ENCODE data around the gene SALL3. TPM values are rescaled to one million over a fixed set of nuclear protein-coding genes. Genes with fewer than 3 reads are reported as not detected.
"Not testable (repeated sequence)": the region's sequence is repeated elsewhere in the genome, so short reads cannot be mapped to it uniquely, and the experiment has no call there.

SALL3 gene
- total RNA-seq, 4 donors from 2014 or later = 0.12 TPM; not detected in 3

DNA sequence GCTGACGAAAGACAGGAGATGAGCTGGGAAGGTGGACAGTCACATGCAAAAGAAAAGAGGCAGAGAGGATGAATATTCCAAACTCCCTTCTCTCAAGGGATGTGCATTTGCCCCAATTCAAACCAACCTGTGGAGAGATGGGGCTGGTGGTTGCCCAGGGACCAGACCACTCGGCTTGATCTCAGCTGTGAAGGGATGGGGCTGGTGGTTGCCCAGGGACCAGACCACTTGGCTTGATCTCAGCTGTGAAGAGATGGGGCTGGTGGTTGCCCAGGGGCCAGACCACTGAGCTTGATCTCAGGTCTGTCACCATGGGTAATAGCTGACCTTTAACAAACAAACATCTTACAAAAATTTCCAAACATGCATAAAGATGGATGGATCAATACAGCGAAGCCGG lies 42.5 kb upstream of the SALL3 start:
- ATAC-seq (ENCODE audit: low FRiP score) = no peak
- no peak for DNase-seq (ENCODE audit: low spot score)
- TF ChIP-seq, protein P1, sequence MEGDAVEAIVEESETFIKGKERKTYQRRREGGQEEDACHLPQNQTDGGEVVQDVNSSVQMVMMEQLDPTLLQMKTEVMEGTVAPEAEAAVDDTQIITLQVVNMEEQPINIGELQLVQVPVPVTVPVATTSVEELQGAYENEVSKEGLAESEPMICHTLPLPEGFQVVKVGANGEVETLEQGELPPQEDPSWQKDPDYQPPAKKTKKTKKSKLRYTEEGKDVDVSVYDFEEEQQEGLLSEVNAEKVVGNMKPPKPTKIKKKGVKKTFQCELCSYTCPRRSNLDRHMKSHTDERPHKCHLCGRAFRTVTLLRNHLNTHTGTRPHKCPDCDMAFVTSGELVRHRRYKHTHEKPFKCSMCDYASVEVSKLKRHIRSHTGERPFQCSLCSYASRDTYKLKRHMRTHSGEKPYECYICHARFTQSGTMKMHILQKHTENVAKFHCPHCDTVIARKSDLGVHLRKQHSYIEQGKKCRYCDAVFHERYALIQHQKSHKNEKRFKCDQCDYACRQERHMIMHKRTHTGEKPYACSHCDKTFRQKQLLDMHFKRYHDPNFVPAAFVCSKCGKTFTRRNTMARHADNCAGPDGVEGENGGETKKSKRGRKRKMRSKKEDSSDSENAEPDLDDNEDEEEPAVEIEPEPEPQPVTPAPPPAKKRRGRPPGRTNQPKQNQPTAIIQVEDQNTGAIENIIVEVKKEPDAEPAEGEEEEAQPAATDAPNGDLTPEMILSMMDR (IDR thresholded peaks at IDR 0.05) = no peak

DNA sequence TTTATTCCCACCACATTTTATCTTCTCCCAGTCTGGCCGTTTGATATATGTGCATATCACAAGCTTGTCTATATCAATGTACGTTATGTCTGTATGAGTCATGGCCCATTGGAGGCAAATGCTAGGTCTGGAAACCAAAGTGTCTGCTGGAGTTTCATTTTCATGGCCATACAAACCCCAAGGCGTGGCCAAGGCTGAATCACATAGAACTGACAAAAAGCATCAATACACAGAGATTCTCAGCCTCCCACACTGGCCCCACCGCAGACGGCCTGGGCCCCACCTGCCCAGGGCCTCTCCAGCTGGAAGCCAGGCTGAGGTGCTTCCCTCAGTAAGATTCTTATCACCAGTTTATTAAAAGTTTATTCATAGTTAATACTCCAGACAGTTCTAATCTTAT lies 40.5 kb upstream of the SALL3 start:
- DNase-seq (ENCODE audit: low spot score) (no peak), ATAC-seq (ENCODE audit: low FRiP score) (no peak)
- TF ChIP-seq, protein P1 (IDR thresholded peaks at IDR 0.05) = no peak

DNA sequence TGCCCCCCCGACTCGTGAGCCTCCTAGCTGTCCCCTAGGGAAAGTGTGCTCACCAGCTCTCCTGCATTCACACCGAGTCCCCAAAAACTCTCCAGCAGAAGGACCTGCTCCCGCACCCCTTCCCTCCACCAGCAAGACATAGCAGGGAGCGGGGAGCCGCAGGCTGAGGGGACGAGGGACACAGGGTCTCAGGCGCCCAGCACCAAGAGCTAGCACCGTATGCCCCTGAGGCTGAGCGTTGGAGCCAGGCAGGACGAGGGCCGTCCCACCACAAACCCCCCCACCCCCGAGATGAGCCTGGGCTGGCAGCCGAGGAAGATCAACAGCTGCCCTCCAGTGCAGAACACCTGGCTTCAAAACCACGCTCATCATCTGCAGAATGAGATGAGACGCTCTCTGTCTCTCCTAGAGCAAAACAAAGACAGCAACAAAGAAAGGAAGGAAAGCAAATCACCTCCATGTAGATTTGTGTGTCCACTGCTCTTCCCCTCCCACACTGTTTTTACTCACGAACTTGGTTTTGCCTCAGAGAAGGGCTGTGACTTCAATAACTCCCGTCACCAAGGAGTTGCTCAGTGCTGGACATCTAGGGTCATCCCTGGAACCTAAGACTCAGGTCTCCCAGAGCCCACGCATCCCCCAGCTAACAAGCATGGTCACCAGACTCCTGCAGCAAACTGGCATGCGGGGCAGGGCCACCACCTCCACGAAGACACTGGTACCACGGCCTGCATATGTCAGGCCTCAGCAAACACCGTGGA lies 39.7 kb upstream of the SALL3 start:
- TF ChIP-seq, protein P1 (IDR thresholded peaks at IDR 0.05) = no peak
- DNase-seq (ENCODE audit: low spot score) = no peak
- ATAC-seq (ENCODE audit: low FRiP score) = no peak

DNA sequence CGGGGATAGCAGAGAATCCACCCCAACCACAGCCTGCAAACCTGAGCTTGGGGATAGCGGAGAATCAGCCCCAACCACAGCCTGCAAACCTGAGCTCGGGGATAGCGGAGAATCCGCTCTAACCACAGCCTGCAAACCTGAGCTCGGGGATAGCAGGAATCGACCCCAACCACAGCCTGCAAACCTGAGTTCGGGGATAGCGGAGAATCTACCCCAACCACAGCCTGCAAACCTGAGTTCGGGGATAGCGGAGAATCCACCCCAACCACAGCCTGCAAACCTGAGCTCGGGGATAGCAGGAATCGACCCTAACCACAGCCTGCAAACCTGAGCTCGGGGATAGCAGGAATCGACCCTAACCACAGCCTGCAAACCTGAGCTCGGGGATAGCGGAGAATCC lies 37.4 kb upstream of the SALL3 start:
- not testable (repeated sequence) for ATAC-seq (ENCODE audit: low FRiP score); DNase-seq (ENCODE audit: low spot score)

DNA sequence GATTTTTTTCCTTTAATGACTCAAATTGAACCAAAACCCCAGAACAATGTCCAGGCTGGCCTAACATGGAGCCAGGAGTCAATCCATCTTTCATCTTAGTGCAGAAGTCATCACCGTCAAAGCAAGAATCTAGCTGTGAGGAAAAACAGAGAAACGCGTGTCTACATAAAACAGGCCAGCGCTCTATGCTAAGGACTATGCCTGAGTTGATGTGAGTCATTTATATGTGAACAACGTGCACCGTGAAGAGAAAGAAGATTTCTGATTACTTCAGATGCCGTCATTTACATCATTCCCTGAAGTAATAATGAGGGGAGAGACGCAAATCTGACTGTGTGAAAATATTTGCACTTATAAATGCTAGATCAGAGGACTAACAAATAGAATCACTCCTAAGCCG lies 34.0 kb upstream of the SALL3 start:
- TF ChIP-seq, protein P1 (IDR thresholded peaks at IDR 0.05) = no peak
- DNase-seq (ENCODE audit: low spot score) (no peak), ATAC-seq (ENCODE audit: low FRiP score) (no peak)

DNA sequence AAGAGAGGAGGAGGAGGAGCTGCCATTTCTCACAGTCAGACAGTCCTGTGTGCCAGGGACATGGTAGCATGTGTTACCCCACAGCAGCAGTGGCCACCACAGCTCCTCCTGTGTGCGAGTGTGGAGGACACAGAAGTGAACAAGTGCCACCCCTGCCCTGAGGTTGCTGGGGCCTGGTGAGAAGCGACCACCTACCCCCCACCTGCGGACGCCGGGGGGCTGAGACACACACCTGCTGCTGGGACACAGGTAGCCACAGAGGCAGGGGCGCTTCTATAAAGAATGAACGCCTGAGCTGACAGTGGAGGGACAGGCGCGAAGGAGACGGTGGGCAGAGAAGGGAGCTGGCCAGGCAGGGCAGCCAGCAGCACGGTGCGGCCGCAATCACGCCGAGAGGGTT lies 32.3 kb upstream of the SALL3 start:
- ATAC-seq (ENCODE audit: low FRiP score) = no peak
- TF ChIP-seq, protein P1 (IDR thresholded peaks at IDR 0.05) = no peak
- DNase-seq (ENCODE audit: low spot score) = no peak

DNA sequence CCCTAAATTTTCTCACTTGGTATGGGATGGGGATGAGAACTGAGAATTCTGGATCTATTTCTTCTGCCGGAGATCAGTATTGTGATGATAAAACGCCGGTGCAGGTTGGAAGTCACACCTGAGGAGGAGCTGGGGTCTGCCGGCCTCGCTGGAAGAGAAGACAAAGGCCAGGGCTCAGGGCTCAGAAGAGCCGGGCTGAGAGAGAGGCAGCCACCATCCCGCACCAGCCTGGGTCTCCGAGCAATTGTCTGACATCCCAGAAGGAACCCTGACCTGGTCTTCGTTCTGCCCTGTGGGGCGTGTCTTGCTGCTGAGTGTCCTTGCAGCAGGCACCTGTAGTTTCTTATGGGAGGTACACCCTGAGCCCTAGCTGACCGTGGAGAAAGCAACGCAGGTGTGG lies 31.4 kb upstream of the SALL3 start:
- TF ChIP-seq, protein P1 (IDR thresholded peaks at IDR 0.05) = no peak
- no peak for DNase-seq (ENCODE audit: low spot score)

More for the DNA sequence above, 31.4 kb upstream of the SALL3 start:
- no peak for ATAC-seq (ENCODE audit: low FRiP score)

Measured in omental fat pad (tissue), 4 donors.